Stimulated activated CD4-positive, alpha-beta T cell treated with anti-CD3 and anti-CD28 coated beads, Interleukin-2, amount 100 ng/mL, for 48 hours (primary cell): Measurements from ENCODE around the gene TUBGCP2.
A peak's percentile ranks its signal among the peaks of the same experiment; 100 is the strongest.

Source experiments
- DNase-seq, 2 donors: peaks; one replicate each; pipeline ENCODE4 v3.0.0-alpha.2; 2020

TUBGCP2 gene

GRCh38 chr10:133260895-133261725, 47.6 kb downstream of the TUBGCP2 start:
- peak; percentile 54 to 57 for DNase-seq

GRCh38 chr10:133259602-133259989, 49.1 kb downstream of the TUBGCP2 start:
- no peak for DNase-seq

GRCh38 chr10:133258818-133259601, 49.7 kb downstream of the TUBGCP2 start:
- peak; percentile 82 to 85 for DNase-seq

- peak in 1 of 2 donors; percentile 50 for DNase-seq
These were observed 50.4 kb downstream of the TUBGCP2 start for GRCh38 chr10:133258066-133258817.

GRCh38 chr10:133257489-133258065, 51.1 kb downstream of the TUBGCP2 start:
- peak in 1 of 2 donors; percentile 21 for DNase-seq

- no peak for DNase-seq
These were observed 53.3 kb downstream of the TUBGCP2 start for GRCh38 chr10:133255323-133255722.

- no peak for DNase-seq
These were observed 54.1 kb downstream of the TUBGCP2 start for GRCh38 chr10:133254421-133255120.

- DNase-seq: no peak
These were observed 55.2 kb downstream of the TUBGCP2 start for GRCh38 chr10:133253361-133253955.

GRCh38 chr10:133252223-133252552, 56.5 kb downstream of the TUBGCP2 start:
- no peak for DNase-seq

GRCh38 chr10:133251388-133252222, 57.1 kb downstream of the TUBGCP2 start:
- no peak for DNase-seq

GRCh38 chr10:133249975-133250754, 58.5 kb downstream of the TUBGCP2 start:
- DNase-seq: no peak

GRCh38 chr10:133249094-133249780, 59.4 kb downstream of the TUBGCP2 start:
- no peak for DNase-seq

- DNase-seq: no peak
These were observed 60.3 kb downstream of the TUBGCP2 start for GRCh38 chr10:133248334-133248715.

- DNase-seq: no peak
These were observed 60.9 kb downstream of the TUBGCP2 start for GRCh38 chr10:133247681-133248333.

- no peak for DNase-seq
These were observed 62.4 kb downstream of the TUBGCP2 start for GRCh38 chr10:133246236-133246626.

GRCh38 chr10:133245439-133246235, 63.0 kb downstream of the TUBGCP2 start:
- no peak for DNase-seq

GRCh38 chr10:133243593-133243992, 65.1 kb downstream of the TUBGCP2 start:
- no peak for DNase-seq
